BE2C (cell line): ENCODE measurements around the gene BCAP31.
"Not testable (repeated sequence)": the region's sequence is repeated elsewhere in the genome, so short reads cannot be mapped to it uniquely, and the experiment has no call there.

Source experiments
- DNase-seq: peaks from one replicate; pipeline ENCODE4 v3.0.0-alpha.2; 2020
- H3K27me3 ChIP-seq: fragments of 250-450 bp; sonication (Bioruptor Pico); 2 replicates; pipeline ENCODE4 v1.5.1; 2020; ENCODE audit warnings: mild to moderate bottlenecking
- H3K36me3 ChIP-seq: fragments of 250-450 bp; sonication (Bioruptor Pico); 2 replicates; pipeline ENCODE4 v1.5.1; 2020; ENCODE audit warnings: mild to moderate bottlenecking
- H3K4me1 ChIP-seq: fragments of 250-450 bp; sonication (Bioruptor Pico); 2 replicates; pipeline ENCODE4 v1.5.1; 2020
- H3K4me3 ChIP-seq: 2 replicates; pipeline ENCODE4 v1.5.1; 2011; ENCODE audit warnings: low read depth, low read length
- H3K9me3 ChIP-seq: fragments of 250-450 bp; sonication (Bioruptor Pico); 2 replicates; pipeline ENCODE4 v1.5.1; 2020
- TF ChIP-seq, protein P1 (sequence below): IDR thresholded peaks from 2 replicates; pipeline ENCODE4 v1.5.1; 2012; ENCODE audit warnings: mild to moderate bottlenecking, low read depth, low read length

BCAP31 gene

DNA sequence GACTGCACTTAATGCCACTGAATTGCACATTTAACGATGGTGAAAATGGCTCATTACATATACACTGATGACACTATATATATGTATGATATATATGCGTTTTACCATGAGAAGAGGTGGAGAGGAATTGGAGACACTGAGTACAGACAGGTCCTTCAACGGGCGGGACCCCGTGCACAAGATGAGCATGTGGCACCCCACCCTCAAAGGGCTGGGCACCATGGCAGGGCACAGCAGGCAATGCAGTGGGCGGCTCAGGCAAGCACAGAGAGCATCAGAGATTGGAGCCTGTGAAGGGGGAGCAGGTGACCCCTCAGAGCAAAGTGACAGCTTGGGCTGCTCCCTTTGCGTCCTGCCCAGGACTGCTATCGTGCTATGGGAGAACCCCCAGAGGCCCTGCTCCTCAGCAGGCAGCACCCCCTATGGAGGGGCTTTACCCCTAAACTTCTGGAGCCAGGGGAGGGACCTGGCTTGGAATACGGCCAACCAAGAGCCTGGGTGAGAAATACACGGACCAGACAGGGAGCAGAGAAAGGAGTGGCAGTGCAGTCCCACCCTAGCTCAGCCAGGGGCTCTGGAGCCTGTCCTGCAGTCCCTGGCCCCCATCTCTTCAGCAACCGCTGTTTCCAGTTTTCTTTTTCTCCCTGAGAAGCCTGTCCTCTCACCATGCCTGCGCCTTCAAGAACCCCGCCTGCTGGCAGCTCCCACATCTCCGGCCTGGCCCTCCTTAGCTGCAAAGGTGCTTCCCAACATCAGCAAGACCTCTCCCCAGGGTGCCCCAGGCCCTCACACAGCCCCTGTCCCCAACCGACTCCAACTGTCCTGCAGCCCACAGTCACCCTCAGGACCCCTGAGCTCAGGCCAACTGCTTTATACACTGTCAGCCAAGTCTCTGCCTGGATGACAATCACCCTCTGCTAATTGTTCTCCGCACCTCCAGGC, 26.0 kb downstream of the BCAP31 start:
- H3K27me3 ChIP-seq = no peaks in the 10 kb centered on the region
- TF ChIP-seq, protein P1, sequence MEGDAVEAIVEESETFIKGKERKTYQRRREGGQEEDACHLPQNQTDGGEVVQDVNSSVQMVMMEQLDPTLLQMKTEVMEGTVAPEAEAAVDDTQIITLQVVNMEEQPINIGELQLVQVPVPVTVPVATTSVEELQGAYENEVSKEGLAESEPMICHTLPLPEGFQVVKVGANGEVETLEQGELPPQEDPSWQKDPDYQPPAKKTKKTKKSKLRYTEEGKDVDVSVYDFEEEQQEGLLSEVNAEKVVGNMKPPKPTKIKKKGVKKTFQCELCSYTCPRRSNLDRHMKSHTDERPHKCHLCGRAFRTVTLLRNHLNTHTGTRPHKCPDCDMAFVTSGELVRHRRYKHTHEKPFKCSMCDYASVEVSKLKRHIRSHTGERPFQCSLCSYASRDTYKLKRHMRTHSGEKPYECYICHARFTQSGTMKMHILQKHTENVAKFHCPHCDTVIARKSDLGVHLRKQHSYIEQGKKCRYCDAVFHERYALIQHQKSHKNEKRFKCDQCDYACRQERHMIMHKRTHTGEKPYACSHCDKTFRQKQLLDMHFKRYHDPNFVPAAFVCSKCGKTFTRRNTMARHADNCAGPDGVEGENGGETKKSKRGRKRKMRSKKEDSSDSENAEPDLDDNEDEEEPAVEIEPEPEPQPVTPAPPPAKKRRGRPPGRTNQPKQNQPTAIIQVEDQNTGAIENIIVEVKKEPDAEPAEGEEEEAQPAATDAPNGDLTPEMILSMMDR = no peak
- no peaks in the 10 kb centered on the region for H3K9me3 ChIP-seq
- no peak overlapping the region for H3K4me3 ChIP-seq
- peaks cover 3% of the 10 kb centered on the region; the same call in 1 of the 2 replicates for H3K36me3 ChIP-seq
- no peaks in the 10 kb centered on the region for H3K4me1 ChIP-seq
- DNase-seq = no peak

DNA sequence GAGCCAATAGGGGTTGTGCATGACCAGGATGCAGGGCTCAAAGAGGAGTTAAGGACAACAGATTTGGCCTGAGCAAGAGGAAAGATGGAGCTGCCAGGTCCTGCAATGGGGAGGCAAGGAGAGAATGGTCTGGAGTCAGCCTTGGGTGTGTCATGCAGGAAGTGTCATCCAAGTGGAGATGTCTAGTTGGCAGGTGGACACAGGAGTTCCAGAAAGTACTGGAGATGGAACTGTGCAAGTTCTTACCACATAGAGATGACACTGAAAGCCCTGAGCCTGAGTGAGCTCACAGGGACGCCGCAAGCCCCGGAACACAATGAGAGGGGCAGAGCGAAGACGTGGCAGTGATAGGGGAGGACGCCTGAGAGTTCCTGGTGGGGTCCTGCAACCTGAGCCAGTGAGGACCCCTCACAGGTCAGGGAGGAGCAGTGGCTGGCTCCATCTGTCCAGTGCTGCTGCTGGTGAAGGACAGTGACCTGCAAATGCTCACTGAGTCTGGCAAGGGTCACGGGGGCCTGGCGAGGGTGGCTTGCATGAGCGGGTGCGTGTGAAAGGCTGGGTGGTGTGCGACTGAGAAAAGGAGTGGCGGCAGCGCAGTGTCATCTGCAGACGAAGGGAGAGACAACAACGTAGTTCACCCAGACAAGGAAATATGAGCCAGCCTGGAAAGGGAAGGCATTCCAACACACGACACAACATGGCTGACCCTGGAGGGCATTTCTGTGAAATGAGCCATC, 27.0 kb downstream of the BCAP31 start:
- H3K4me3 ChIP-seq, DNase-seq, H3K36me3 ChIP-seq, H3K27me3 ChIP-seq, H3K4me1 ChIP-seq, H3K9me3 ChIP-seq: not testable (repeated sequence)

DNA sequence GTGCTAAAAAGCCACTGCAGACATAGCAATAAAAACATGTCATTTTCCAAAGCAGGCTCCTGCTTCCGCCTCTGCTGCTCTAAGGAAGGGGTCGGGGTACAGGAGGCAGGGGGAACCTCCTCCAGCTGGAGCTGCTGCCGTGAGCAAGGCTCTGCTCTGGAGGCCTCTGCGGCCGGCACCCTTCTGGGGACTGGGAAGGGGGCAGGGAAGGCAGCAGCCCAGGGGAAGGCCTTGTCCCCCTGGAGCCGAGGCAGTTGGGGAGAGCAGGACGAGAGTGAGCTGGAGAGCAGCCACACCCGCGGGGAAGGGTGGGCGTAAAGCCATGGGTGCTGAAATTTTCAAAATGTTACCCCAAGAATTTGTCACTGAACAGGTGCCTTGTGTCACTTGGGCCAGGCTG, 27.6 kb downstream of the BCAP31 start:
- not testable (repeated sequence) for DNase-seq, H3K4me3 ChIP-seq, H3K9me3 ChIP-seq, H3K36me3 ChIP-seq, H3K27me3 ChIP-seq, H3K4me1 ChIP-seq

DNA sequence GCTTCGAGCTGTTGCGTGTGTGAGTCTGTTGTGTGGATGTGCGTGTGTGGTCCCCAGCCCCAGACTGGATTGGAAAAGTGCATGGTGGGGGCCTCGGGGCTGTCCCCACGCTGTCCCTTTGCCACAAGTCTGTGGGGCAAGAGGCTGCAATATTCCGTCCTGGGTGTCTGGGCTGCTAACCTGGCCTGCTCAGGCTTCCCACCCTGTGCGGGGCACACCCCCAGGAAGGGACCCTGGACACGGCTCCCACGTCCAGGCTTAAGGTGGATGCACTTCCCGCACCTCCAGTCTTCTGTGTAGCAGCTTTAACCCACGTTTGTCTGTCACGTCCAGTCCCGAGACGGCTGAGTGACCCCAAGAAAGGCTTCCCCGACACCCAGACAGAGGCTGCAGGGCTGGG, 28.1 kb downstream of the BCAP31 start:
- Histone ChIP-seq H3K27me3 (no peaks in the 10 kb centered on the region), H3K4me1 (no peaks in the 10 kb centered on the region), H3K4me3 (no peak overlapping the region), H3K9me3 (no peaks in the 10 kb centered on the region), H3K36me3 (0 out of 2 replicates have a peak, but pooled peaks cover 4% of the 10 kb centered on the region)
- TF ChIP-seq, protein P1 = no peak
- no peak for DNase-seq

DNA sequence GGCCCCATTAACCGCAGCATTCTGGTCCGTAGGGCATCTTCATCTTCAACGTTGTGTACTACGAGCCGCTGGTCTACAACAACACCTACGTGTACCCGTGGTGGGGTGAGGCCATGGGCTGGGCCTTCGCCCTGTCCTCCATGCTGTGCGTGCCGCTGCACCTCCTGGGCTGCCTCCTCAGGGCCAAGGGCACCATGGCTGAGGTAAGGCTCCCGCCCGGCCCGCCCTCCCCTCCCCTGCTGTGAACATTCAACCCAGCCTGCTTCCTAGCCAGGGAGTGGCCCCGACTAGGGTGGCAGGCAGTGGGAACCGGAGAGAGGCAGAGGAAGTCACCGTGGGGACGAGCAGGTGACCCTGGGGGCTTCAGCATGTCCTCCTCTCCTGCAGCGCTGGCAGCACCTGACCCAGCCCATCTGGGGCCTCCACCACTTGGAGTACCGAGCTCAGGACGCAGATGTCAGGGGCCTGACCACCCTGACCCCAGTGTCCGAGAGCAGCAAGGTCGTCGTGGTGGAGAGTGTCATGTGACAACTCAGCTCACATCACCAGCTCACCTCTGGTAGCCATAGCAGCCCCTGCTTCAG, 29.4 kb downstream of the BCAP31 start:
- H3K9me3 ChIP-seq = no peaks in the 10 kb centered on the region
- TF ChIP-seq, protein P1 = no peak
- no peak overlapping the region for H3K4me3 ChIP-seq
- H3K36me3 ChIP-seq = 0 out of 2 replicates have a peak, but pooled peaks cover 4% of the 10 kb centered on the region
- H3K27me3 ChIP-seq = no peaks in the 10 kb centered on the region
- no peak for DNase-seq
- H3K4me1 ChIP-seq = no peaks in the 10 kb centered on the region

DNA sequence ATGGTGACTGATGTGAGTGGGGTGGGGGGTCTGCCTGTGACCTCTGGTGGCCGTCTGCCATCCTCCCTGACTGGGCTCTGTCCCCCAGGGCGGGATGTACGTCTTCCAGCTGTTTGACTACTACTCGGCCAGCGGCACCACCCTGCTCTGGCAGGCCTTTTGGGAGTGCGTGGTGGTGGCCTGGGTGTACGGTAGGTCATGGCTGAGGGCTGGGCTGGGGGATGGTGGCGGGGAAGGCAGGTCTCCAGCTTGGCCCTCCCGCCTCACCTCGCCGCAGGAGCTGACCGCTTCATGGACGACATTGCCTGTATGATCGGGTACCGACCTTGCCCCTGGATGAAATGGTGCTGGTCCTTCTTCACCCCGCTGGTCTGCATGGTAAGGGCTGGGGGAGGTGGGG, 29.9 kb downstream of the BCAP31 start:
- not testable (repeated sequence) for H3K4me1 ChIP-seq, H3K36me3 ChIP-seq, H3K4me3 ChIP-seq, DNase-seq, H3K27me3 ChIP-seq, H3K9me3 ChIP-seq

DNA sequence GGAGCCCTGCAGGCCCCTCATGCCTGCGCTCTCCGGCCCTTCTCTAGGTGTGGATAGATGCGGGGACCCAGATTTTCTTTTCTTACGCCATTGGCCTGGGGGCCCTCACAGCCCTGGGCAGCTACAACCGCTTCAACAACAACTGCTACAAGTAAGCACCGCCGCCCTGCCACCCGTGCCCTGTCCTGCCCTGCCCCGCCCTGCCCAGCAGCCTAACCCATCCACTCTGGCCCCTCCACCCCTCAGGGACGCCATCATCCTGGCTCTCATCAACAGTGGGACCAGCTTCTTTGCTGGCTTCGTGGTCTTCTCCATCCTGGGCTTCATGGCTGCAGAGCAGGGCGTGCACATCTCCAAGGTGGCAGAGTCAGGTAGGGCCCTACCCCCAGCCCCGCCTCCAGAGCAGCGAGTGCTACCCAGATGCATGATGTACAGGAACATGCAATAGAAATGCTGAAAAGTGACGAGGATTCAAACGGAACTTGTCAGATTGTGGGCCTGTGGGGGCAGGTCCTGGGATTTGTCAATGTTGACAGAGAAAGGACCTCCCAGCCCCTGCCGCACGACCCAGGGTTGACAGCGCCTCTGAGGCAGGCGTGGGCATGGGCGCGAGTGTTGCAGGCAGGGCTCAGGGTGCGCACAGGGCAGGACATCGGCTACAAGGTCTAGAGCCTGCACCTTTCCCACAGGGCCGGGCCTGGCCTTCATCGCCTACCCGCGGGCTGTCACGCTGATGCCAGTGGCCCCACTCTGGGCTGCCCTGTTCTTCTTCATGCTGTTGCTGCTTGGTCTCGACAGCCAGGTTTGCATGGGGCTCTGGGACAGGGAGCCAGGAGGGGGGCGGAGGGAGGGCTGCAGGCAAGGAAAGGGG, 30.7 kb downstream of the BCAP31 start:
- TF ChIP-seq, protein P1 = no peak
- no peaks in the 10 kb centered on the region for H3K4me1 ChIP-seq
- H3K27me3 ChIP-seq = no peaks in the 10 kb centered on the region
- H3K36me3 ChIP-seq = 0 out of 2 replicates have a peak, but pooled peaks cover 4% of the 10 kb centered on the region
- DNase-seq = no peak
- H3K9me3 ChIP-seq = no peaks in the 10 kb centered on the region
- H3K4me3 ChIP-seq = no peak overlapping the region
